T1000 (cell line): ENCODE measurements around the gene TMEM178B.

Source experiments
- DNase-seq: peaks from one replicate; lab custom pipeline; 2025; ENCODE audit warnings: mixed read lengths; lab: John Stamatoyannopoulos, UW

The TMEM178B gene

GRCh38 chr7:141221007-141221612 lies 147.2 kb downstream of the TMEM178B start:
- DNase-seq, result no peak

GRCh38 chr7:141225916-141226618 lies 152.2 kb downstream of the TMEM178B start:
- no peak for DNase-seq

GRCh38 chr7:141227454-141227853 lies 153.6 kb downstream of the TMEM178B start:
- no peak for DNase-seq

GRCh38 chr7:141228482-141228881 lies 154.6 kb downstream of the TMEM178B start:
- no peak for DNase-seq

GRCh38 chr7:141231018-141231792 lies 157.3 kb downstream of the TMEM178B start:
- DNase-seq, result no peak

GRCh38 chr7:141232286-141233051 lies 158.6 kb downstream of the TMEM178B start:
- no peak for DNase-seq

GRCh38 chr7:141234335-141235105 lies 160.7 kb downstream of the TMEM178B start:
- DNase-seq, result no peak

GRCh38 chr7:141235656-141236055 lies 161.8 kb downstream of the TMEM178B start:
- DNase-seq, result no peak

- no peak for DNase-seq
These were observed 164.9 kb downstream of the TMEM178B start for GRCh38 chr7:141238596-141239243.

- DNase-seq, result no peak
These were observed 165.8 kb downstream of the TMEM178B start for GRCh38 chr7:141239661-141240060.

- DNase-seq, result no peak
These were observed 168.7 kb downstream of the TMEM178B start for GRCh38 chr7:141242568-141242967.

- no peak for DNase-seq
These were observed 169.5 kb downstream of the TMEM178B start for GRCh38 chr7:141243368-141243767.

- DNase-seq, result no peak
These were observed 170.6 kb downstream of the TMEM178B start for GRCh38 chr7:141244435-141244834.

- no peak for DNase-seq
These were observed 172.6 kb downstream of the TMEM178B start for GRCh38 chr7:141246426-141246825.

GRCh38 chr7:141251180-141251579 lies 177.3 kb downstream of the TMEM178B start:
- DNase-seq, result no peak

- no peak for DNase-seq
These were observed 178.1 kb downstream of the TMEM178B start for GRCh38 chr7:141251957-141252356.

GRCh38 chr7:141257597-141257996 lies 183.7 kb downstream of the TMEM178B start:
- DNase-seq, result no peak

- DNase-seq, result no peak
These were observed 184.7 kb downstream of the TMEM178B start for GRCh38 chr7:141258559-141258958.

- no peak for DNase-seq
These were observed 188.5 kb downstream of the TMEM178B start for GRCh38 chr7:141262101-141263090.

GRCh38 chr7:141263508-141263907 lies 189.6 kb downstream of the TMEM178B start:
- no peak for DNase-seq
